B cell (primary cell): ENCODE measurements around the gene XYLT1. TPM values are rescaled to one million over a fixed set of nuclear protein-coding genes. Genes with fewer than 3 reads are reported as not detected.

Source experiments
- ATAC-seq: fragments of 200-7000 bp; cut with Tn5 transposase; one replicate; pipeline ENCODE4 v1.10.0; 2021; ENCODE audit warnings: low read depth, mild to moderate bottlenecking, moderate number of reproducible peaks, moderate library complexity
- CTCF ChIA-PET: fragments of 350-600 bp; sonication (Branson Sonifier 250); formaldehyde crosslinking; loops from one replicate; lab custom pipeline; 2021; ENCODE audit warnings: antibody characterized with exemption, inconsistent platforms; lab: Charles Lee
- POLR2A ChIA-PET: fragments of 350-600 bp; sonication (Branson Sonifier 250); formaldehyde crosslinking; loops from one replicate; lab custom pipeline; 2021; ENCODE audit warnings: antibody characterized with exemption; lab: Charles Lee
- DNase-seq: peaks from one replicate; pipeline ENCODE4 v3.0.0; 2013
- H2AFZ ChIP-seq: 2 replicates; pipeline ENCODE4 v1.6.1; 2012; ENCODE audit warnings: mild to moderate bottlenecking, low read depth, low read length; ENCODE audit not compliant: insufficient read depth, poor library complexity, severe bottlenecking
- H3K27ac ChIP-seq, 2 donors: 1 replicate in 1 of 2; 2 replicates in 1 of 2; pipeline ENCODE4 v1.5.1; 2012 to 2013; ENCODE audit warnings: low read length in 2 of 2, mild to moderate bottlenecking in 2 of 2, moderate library complexity in 1 of 2
- H3K27me3 ChIP-seq, 4 experiments: fragments of 200-600 bp in 1 of 4; sonication (generic) in 1 of 4; replicated peaks in 1 of 4; 1 replicate in 2 of 4; 2 replicates in 2 of 4; pipeline versions ENCODE4 v1.6.1 to v1.7.0; 2013 to 2016; ENCODE audit warnings: low read length in 3 of 4, mild to moderate bottlenecking in 2 of 4, mixed read lengths in 1 of 4, moderate library complexity in 1 of 4; ENCODE audit not compliant: insufficient read depth in 4 of 4, control insufficient read depth in 3 of 4; ENCODE audit errors: control extremely low read depth in 1 of 4
- H3K36me3 ChIP-seq, 2 experiments: replicated peaks in 1 of 2; 1 replicate in 1 of 2; 2 replicates in 1 of 2; pipeline versions ENCODE4 v1.6.1 to v1.7.1; 2013; ENCODE audit warnings: low read length in 1 of 2; ENCODE audit not compliant: insufficient read depth in 2 of 2, control insufficient read depth in 1 of 2; ENCODE audit errors: control extremely low read depth in 1 of 2, extremely low read depth in 1 of 2
- H3K4me1 ChIP-seq, 2 donors: fragments of 200-600 bp in 1 of 2; sonication (generic) in 1 of 2; 1 replicate in 1 of 2; 2 replicates in 1 of 2; pipeline versions ENCODE4 v1.5.1 to v1.6.1; 2013 to 2017; ENCODE audit warnings: low read length in 2 of 2; ENCODE audit not compliant: control insufficient read depth in 2 of 2, insufficient read depth in 2 of 2
- H3K4me2 ChIP-seq: replicated peaks from 2 replicates; pipeline ENCODE3; 2012; ENCODE audit warnings: mild to moderate bottlenecking, low read depth, low read length; ENCODE audit not compliant: poor library complexity, severe bottlenecking
- H3K4me3 ChIP-seq, 5 experiments: fragments of 200-600 bp in 1 of 5; sonication (generic) in 1 of 5; 1 replicate in 3 of 5; 2 replicates in 2 of 5; pipeline versions ENCODE4 v1.5.1 to v1.7.0; 2011 to 2016; ENCODE audit warnings: low read length in 4 of 5, mild to moderate bottlenecking in 4 of 5, low read depth in 2 of 5, control low read depth in 1 of 5, moderate library complexity in 1 of 5; ENCODE audit not compliant: insufficient read depth in 1 of 5; ENCODE audit errors: control extremely low read depth in 1 of 5, extremely low read depth in 1 of 5
- H3K79me2 ChIP-seq: fragments of 200-600 bp; sonication (generic); one replicate; pipeline ENCODE4 v1.6.0; 2016; ENCODE audit warnings: low read length; ENCODE audit not compliant: control insufficient read depth, insufficient read depth
- H3K9ac ChIP-seq: fragments of 200-600 bp; sonication (generic); 2 replicates; pipeline ENCODE4 v1.6.1; 2017; ENCODE audit warnings: mild to moderate bottlenecking, low read length, moderate library complexity
- H3K9me3 ChIP-seq, 3 donors: one replicate each; pipeline versions ENCODE4 v1.6.1 to v1.7.1; 2013; ENCODE audit warnings: low read length in 2 of 3; ENCODE audit not compliant: control insufficient read depth in 2 of 3, insufficient read depth in 1 of 3; ENCODE audit errors: control extremely low read depth in 1 of 3
- H4K20me1 ChIP-seq: 2 replicates; pipeline ENCODE4 v1.6.0; 2012; ENCODE audit warnings: mild to moderate bottlenecking, low read length; ENCODE audit not compliant: insufficient read depth, control insufficient read depth, poor library complexity, severe bottlenecking
- H3K27ac Mint-ChIP-seq: one replicate; pipeline ENCODE4 v1.8.0; 2021; ENCODE audit warnings: mixed read lengths
- H3K27me3 Mint-ChIP-seq: one replicate; pipeline ENCODE4 v1.8.0; 2021; ENCODE audit warnings: mixed read lengths
- H3K4me1 Mint-ChIP-seq: one replicate; pipeline ENCODE4 v1.8.0; 2021; ENCODE audit warnings: mixed read lengths
- H3K4me3 Mint-ChIP-seq: one replicate; pipeline ENCODE4 v1.8.0; 2021; ENCODE audit warnings: mixed read lengths
- H3K9me3 Mint-ChIP-seq: one replicate; pipeline ENCODE4 v1.8.0; 2022; ENCODE audit warnings: mixed read lengths; ENCODE audit not compliant: insufficient read depth
- EZH2 ChIP-seq: IDR thresholded peaks from 2 replicates; pipeline ENCODE4 v1.6.1; 2012; ENCODE audit warnings: borderline replicate concordance, low read depth, mild to moderate bottlenecking, moderate library complexity, low read length; ENCODE audit not compliant: insufficient read depth, poor library complexity, severe bottlenecking
- WGBS: methylation state at CpG from one replicate; pipeline ENCODE4 v1.1.5; 2013; ENCODE audit warnings: missing lambda C conversion rate; ENCODE audit not compliant: insufficient coverage; 5-methylcytosine and 5-hydroxymethylcytosine counted together
- intact Hi-C: fragments of 100-400 bp; cut with micrococcal nuclease; formaldehyde crosslinking; loops from one replicate; pipeline ENCODE4 v1.10.0; 2022
- polyA plus RNA-seq: library from polyadenylated mRNA; depleted of rRNA; stranded (reverse); fragments of >200 nt; gene quantifications from 2 replicates; pipeline ENCODE4 v1.2.3, GENCODE V29; 2012
- total RNA-seq, 2 donors: library from RNA; stranded (reverse); fragments of 120-200 nt in 1 of 2; gene quantifications; 1 replicate in 1 of 2; 2 replicates in 1 of 2; pipeline versions ENCODE4 v1.2.3 to v1.2.4, GENCODE V29; 2013 to 2022
- TF ChIP-seq, protein P1 (sequence below): fragments of 200-600 bp; IDR thresholded peaks from one replicate; pipeline ENCODE4 v1.8.0; 2022; ENCODE audit warnings: antibody characterized with exemption, mild to moderate bottlenecking

Gene XYLT1
- total and polyA plus RNA-seq, 2 donors (not counting 1 experiment from before 2014, with no cell fraction given), result 8.7 to 59.6 TPM

DNA sequence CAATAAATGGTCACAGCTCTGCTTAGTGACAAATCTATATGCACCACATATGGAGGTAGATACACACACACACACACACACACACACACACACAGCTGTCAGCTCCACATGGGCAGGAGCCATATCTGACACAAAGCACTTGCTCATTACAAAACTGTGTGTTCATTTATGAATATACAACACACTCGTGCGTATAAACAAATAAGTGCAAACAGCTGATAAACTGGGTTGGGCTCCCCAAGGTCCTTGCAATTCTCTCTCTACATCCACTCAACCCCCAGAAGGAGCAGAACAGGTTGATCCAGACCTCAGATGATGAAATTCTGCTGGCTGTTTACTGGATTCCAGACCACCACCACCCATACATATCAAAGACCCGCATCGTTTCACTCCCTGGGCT lies 140.7 kb downstream of the XYLT1 start:
- peaks cover 0 to 4% of the 10 kb centered on the region in 2 donors for H3K4me1 ChIP-seq
- H3K27ac ChIP-seq, result no peak overlapping the region
- no peak overlapping the region for H3K9ac ChIP-seq
- H3K79me2 ChIP-seq, result peaks cover 79% of the 10 kb centered on the region
- WGBS, result 97% methylated on average over 3 of the region's 4 CpGs
- no peak overlapping the region for H2AFZ ChIP-seq
- DNase-seq, result no peak
- no peaks in the 10 kb centered on the region for H3K9me3 ChIP-seq
- Mint-ChIP-seq H3K27me3 (no peaks in the 10 kb centered on the region), H3K4me3 (no peak overlapping the region), H3K4me1 (peaks cover 27% of the 10 kb centered on the region), H3K27ac (no peak overlapping the region), H3K9me3 (no peaks in the 10 kb centered on the region)
- no peaks in the 10 kb centered on the region for H3K27me3 ChIP-seq
- H3K4me3 ChIP-seq, result no peak overlapping the region
- H4K20me1 ChIP-seq, result peaks cover 7% of the 10 kb centered on the region
- no peak for ATAC-seq
- H3K4me2 ChIP-seq, result no peak overlapping the region
- ChIA-PET CTCF (no interaction called here), POLR2A (no interaction called here)
- TF ChIP-seq, protein P1, sequence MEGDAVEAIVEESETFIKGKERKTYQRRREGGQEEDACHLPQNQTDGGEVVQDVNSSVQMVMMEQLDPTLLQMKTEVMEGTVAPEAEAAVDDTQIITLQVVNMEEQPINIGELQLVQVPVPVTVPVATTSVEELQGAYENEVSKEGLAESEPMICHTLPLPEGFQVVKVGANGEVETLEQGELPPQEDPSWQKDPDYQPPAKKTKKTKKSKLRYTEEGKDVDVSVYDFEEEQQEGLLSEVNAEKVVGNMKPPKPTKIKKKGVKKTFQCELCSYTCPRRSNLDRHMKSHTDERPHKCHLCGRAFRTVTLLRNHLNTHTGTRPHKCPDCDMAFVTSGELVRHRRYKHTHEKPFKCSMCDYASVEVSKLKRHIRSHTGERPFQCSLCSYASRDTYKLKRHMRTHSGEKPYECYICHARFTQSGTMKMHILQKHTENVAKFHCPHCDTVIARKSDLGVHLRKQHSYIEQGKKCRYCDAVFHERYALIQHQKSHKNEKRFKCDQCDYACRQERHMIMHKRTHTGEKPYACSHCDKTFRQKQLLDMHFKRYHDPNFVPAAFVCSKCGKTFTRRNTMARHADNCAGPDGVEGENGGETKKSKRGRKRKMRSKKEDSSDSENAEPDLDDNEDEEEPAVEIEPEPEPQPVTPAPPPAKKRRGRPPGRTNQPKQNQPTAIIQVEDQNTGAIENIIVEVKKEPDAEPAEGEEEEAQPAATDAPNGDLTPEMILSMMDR, result no peak
- no peak for TF ChIP-seq EZH2
- intact Hi-C loops, result no loop called here
- peaks cover 0 to 3% of the 10 kb centered on the region in 2 experiments for H3K36me3 ChIP-seq

DNA sequence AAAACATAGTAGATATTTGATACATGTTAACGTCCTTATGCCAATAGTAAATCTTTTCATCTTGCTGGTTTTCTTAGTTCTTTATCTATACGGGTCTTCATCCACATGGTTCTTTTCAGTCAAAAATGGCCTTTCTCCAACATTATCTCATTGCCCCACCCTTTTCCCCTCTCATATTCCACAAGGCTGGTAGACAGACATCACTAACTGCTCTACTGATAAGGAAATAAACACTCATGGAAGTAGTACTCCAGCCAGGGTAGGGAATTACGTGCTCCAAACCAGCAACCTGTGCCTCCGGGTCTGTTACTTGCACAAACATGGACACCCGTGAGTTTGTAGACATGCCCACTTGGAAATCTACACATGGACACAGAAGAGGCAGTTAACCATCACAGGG lies 141.4 kb downstream of the XYLT1 start:
- Mint-ChIP-seq H3K27ac (no peak overlapping the region), H3K9me3 (no peaks in the 10 kb centered on the region), H3K4me1 (peaks cover 28% of the 10 kb centered on the region), H3K4me3 (no peak overlapping the region), H3K27me3 (no peaks in the 10 kb centered on the region)
- no peak for ATAC-seq
- Histone ChIP-seq H3K9ac (no peak overlapping the region), H3K27ac (no peak overlapping the region), H3K4me2 (no peak overlapping the region), H3K4me3 (no peak overlapping the region), H3K36me3 (peaks cover 0 to 3% of the 10 kb centered on the region in 2 experiments), H4K20me1 (peaks cover 7% of the 10 kb centered on the region), H3K9me3 (no peaks in the 10 kb centered on the region), H3K4me1 (peaks cover 0 to 4% of the 10 kb centered on the region in 2 donors), H2AFZ (no peak overlapping the region), H3K27me3 (no peaks in the 10 kb centered on the region), H3K79me2 (peaks cover 78% of the 10 kb centered on the region)
- TF ChIP-seq EZH2, result no peak
- TF ChIP-seq, protein P1, result no peak
- ChIA-PET CTCF (no interaction called here), POLR2A (no interaction called here)
- no peak for DNase-seq
- 98% methylated on average over 4 of the region's 5 CpGs for WGBS
- intact Hi-C loops, result no loop called here
